Loucy (cell line): ENCODE data around the gene EIF4G3.

ENCODE experiments used
- H2AFZ ChIP-seq: fragments of 200-600 bp; sonication (generic); 2 replicates; pipeline ENCODE4 v1.6.0; 2016; ENCODE audit warnings: antibody characterized with exemption, mild to moderate bottlenecking, low read length, moderate library complexity
- H3F3A ChIP-seq: fragments of 200-600 bp; 2 replicates; pipeline ENCODE4 v1.6.0; 2016; ENCODE audit warnings: antibody characterized with exemption, low read depth, mild to moderate bottlenecking
- H3K27me3 ChIP-seq: fragments of 200-600 bp; sonication (generic); 2 replicates; pipeline ENCODE4 v1.6.1; 2014; ENCODE audit warnings: low read length, mild to moderate bottlenecking; ENCODE audit not compliant: insufficient read depth, poor library complexity, severe bottlenecking
- H3K36me3 ChIP-seq: fragments of 200-600 bp; sonication (generic); 2 replicates; pipeline ENCODE4 v1.6.1; 2016; ENCODE audit warnings: low read length; ENCODE audit not compliant: insufficient read depth
- H3K4me1 ChIP-seq: fragments of 200-600 bp; sonication (generic); 2 replicates; pipeline ENCODE4 v1.5.1; 2014; ENCODE audit warnings: low read length, mild to moderate bottlenecking; ENCODE audit not compliant: insufficient read depth, poor library complexity, severe bottlenecking
- H3K4me2 ChIP-seq: fragments of 200-600 bp; sonication (generic); 2 replicates; pipeline ENCODE4 v1.6.0; 2014; ENCODE audit warnings: antibody characterized with exemption, low read length, low read depth, mild to moderate bottlenecking; ENCODE audit not compliant: poor library complexity, severe bottlenecking
- H3K4me3 ChIP-seq: fragments of 200-600 bp; sonication (generic); 2 replicates; pipeline ENCODE4 v1.5.1; 2014; ENCODE audit warnings: low read length, mild to moderate bottlenecking, mixed read lengths; ENCODE audit not compliant: poor library complexity, severe bottlenecking
- H3K79me2 ChIP-seq: fragments of 200-600 bp; sonication (generic); 2 replicates; pipeline ENCODE4 v1.6.1; 2014; ENCODE audit warnings: low read length; ENCODE audit not compliant: insufficient read depth
- H3K9ac ChIP-seq: fragments of 200-600 bp; sonication (generic); 2 replicates; pipeline ENCODE4 v1.6.0; 2014; ENCODE audit warnings: mild to moderate bottlenecking, low read depth, low read length, moderate library complexity; ENCODE audit not compliant: poor library complexity, severe bottlenecking
- H3K9me2 ChIP-seq: fragments of 200-600 bp; sonication (generic); replicated peaks from 2 replicates; pipeline ENCODE4 v1.6.1; 2016; ENCODE audit warnings: low read depth, low read length, mixed read lengths
- H3K9me3 ChIP-seq: fragments of 200-600 bp; sonication (generic); 2 replicates; pipeline ENCODE4 v1.6.1; 2014; ENCODE audit warnings: mild to moderate bottlenecking, antibody characterized with exemption, low read length, low read depth; ENCODE audit not compliant: insufficient read depth
- H4K20me1 ChIP-seq: fragments of 200-600 bp; sonication (generic); 2 replicates; pipeline ENCODE4 v1.6.0; 2014; ENCODE audit warnings: antibody characterized with exemption, low read length, mild to moderate bottlenecking; ENCODE audit not compliant: insufficient read depth, poor library complexity, severe bottlenecking
- EZH2phosphoT487 ChIP-seq: fragments of 200-600 bp; IDR thresholded peaks from 2 replicates; pipeline ENCODE4 v1.6.1; 2018; ENCODE audit warnings: antibody characterized with exemption, mild to moderate bottlenecking, moderate library complexity, borderline replicate concordance
- TF ChIP-seq, protein P1 (sequence below): fragments of 200-600 bp; sonication (generic); conservative IDR thresholded peaks from 2 replicates; pipeline ENCODE4 v1.5.1; 2014; ENCODE audit warnings: mild to moderate bottlenecking, antibody characterized with exemption, low read length

Gene EIF4G3

DNA sequence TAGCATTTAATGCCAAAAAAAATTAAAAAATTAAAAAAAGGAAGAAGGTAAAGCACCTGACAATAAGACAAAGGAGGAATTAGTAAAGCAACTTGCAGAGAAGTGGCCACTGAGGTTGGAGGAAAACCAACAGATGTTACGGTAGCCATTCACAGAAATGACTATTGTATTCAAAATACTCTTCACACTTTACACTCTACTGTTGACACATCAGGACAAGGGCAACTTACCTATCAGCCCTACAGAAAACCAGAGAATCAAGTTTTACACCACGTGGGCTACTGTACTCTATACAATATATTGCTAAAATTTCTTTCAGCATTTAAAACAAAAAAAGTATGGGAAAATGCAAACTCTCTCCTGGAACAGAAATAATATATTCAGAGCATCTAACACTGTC lies 70.0 kb downstream of the EIF4G3 start:
- H3K4me3 ChIP-seq: no peak overlapping the region
- no peaks in the 10 kb centered on the region for H3K9me3 ChIP-seq
- H3K9ac ChIP-seq: no peak overlapping the region
- TF ChIP-seq EZH2phosphoT487: no peak
- TF ChIP-seq, protein P1, sequence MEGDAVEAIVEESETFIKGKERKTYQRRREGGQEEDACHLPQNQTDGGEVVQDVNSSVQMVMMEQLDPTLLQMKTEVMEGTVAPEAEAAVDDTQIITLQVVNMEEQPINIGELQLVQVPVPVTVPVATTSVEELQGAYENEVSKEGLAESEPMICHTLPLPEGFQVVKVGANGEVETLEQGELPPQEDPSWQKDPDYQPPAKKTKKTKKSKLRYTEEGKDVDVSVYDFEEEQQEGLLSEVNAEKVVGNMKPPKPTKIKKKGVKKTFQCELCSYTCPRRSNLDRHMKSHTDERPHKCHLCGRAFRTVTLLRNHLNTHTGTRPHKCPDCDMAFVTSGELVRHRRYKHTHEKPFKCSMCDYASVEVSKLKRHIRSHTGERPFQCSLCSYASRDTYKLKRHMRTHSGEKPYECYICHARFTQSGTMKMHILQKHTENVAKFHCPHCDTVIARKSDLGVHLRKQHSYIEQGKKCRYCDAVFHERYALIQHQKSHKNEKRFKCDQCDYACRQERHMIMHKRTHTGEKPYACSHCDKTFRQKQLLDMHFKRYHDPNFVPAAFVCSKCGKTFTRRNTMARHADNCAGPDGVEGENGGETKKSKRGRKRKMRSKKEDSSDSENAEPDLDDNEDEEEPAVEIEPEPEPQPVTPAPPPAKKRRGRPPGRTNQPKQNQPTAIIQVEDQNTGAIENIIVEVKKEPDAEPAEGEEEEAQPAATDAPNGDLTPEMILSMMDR: no peak
- H3K9me2 ChIP-seq: no peaks in the 10 kb centered on the region
- H2AFZ ChIP-seq: no peak overlapping the region
- H3K4me1 ChIP-seq: no peaks in the 10 kb centered on the region
- no peaks in the 10 kb centered on the region for H3K27me3 ChIP-seq
- no peaks in the 10 kb centered on the region for H3K79me2 ChIP-seq
- H3K36me3 ChIP-seq: peaks cover 10% of the 10 kb centered on the region; the same call in 1 of the 2 replicates
- H3K4me2 ChIP-seq: no peak overlapping the region
- no peaks in the 10 kb centered on the region for H4K20me1 ChIP-seq
- no peaks in the 10 kb centered on the region for H3F3A ChIP-seq

DNA sequence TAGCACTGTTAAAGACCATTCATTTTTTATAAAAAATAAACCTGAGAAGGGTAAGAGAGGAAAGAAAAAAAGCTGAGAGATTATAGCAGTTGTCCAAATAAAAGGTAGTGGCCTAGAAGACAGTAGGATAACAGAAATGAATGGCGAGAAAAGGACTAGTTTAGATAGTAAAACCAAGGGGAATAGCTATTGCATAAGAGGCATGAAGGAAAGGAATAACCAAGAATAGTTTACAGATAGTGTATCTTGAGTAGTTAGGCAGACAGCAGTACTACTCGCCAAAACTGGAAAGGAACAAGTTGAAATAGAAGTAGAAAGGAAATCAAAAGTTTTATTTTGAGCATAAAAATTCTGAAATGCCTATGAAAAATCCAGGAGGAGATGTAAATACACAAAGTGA lies 70.5 kb downstream of the EIF4G3 start:
- H3K4me3 ChIP-seq: no peak overlapping the region
- no peaks in the 10 kb centered on the region for H3K9me3 ChIP-seq
- no peaks in the 10 kb centered on the region for H3K79me2 ChIP-seq
- H4K20me1 ChIP-seq: no peaks in the 10 kb centered on the region
- H3K36me3 ChIP-seq: peaks cover 10% of the 10 kb centered on the region; the same call in 1 of the 2 replicates
- no peaks in the 10 kb centered on the region for H3K9me2 ChIP-seq
- no peak overlapping the region for H3K9ac ChIP-seq
- no peaks in the 10 kb centered on the region for H3F3A ChIP-seq
- no peak for TF ChIP-seq EZH2phosphoT487
- TF ChIP-seq, protein P1: no peak
- H3K27me3 ChIP-seq: no peaks in the 10 kb centered on the region
- H2AFZ ChIP-seq: no peak overlapping the region
- no peaks in the 10 kb centered on the region for H3K4me1 ChIP-seq
- H3K4me2 ChIP-seq: no peak overlapping the region

DNA sequence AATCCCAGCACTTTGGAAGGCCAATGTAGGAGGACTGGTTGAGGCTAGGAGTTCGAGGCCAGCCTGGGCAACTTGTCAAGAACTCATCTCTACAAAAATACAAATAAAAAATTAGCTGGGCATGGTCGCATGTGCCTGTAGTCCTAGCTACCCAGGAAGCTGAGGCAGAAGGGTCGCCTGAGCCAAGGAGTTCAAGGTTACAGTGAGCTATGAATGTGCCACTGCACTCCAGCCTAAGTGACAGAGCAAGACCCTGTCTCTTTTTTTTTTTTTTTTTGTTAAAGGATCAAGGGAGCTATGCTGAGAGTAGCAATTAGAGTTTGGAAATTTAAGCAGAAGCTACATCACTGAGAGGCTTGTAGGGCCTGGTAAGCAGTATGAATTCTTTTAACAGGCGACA lies 70.9 kb downstream of the EIF4G3 start:
- Histone ChIP-seq H3K4me2 (no peak overlapping the region), H3F3A (no peaks in the 10 kb centered on the region), H3K4me3 (no peak overlapping the region), H3K9me3 (no peaks in the 10 kb centered on the region), H2AFZ (no peak overlapping the region), H4K20me1 (no peaks in the 10 kb centered on the region), H3K36me3 (peaks cover 10% of the 10 kb centered on the region; the same call in 1 of the 2 replicates), H3K27me3 (no peaks in the 10 kb centered on the region), H3K4me1 (no peaks in the 10 kb centered on the region), H3K9ac (no peak overlapping the region), H3K9me2 (no peaks in the 10 kb centered on the region), H3K79me2 (no peaks in the 10 kb centered on the region)
- TF ChIP-seq EZH2phosphoT487: no peak
- TF ChIP-seq, protein P1: no peak
